Spleen (tissue), 11 donors: ENCODE data around the gene SPATS2. TPM values are rescaled to one million over a fixed set of nuclear protein-coding genes. Genes with fewer than 3 reads are reported as not detected.

Source experiments
- DNase-seq: peaks from one replicate; pipeline ENCODE4 v3.0.0-alpha.2; 2020
- H3K27ac ChIP-seq, 8 donors: fragments of 200-600 bp; sonication (generic) in 7 of 8; 1 replicate in 4 of 8; 2 replicates in 4 of 8; pipeline versions ENCODE4 v1.5.0 to v1.8.0; 2016 to 2021; ENCODE audit warnings: inconsistent platforms in 4 of 8, mild to moderate bottlenecking in 4 of 8, moderate library complexity in 1 of 8
- H3K27me3 ChIP-seq, 7 donors: fragments of 200-600 bp; sonication (generic) in 6 of 7; replicated peaks in 1 of 7; 1 replicate in 4 of 7; 2 replicates in 3 of 7; pipeline versions ENCODE4 v1.5.0 to v1.8.0; 2016 to 2021; ENCODE audit warnings: inconsistent platforms in 3 of 7, mild to moderate bottlenecking in 1 of 7
- H3K36me3 ChIP-seq, 6 donors: fragments of 200-600 bp; sonication (generic) in 5 of 6; 1 replicate in 4 of 6; 2 replicates in 2 of 6; pipeline versions ENCODE4 v1.5.0 to v1.8.0; 2016 to 2021; ENCODE audit warnings: inconsistent platforms in 2 of 6
- H3K4me1 ChIP-seq, 6 donors: fragments of 200-600 bp; sonication (generic) in 5 of 6; 1 replicate in 3 of 6; 2 replicates in 3 of 6; pipeline versions ENCODE4 v1.5.0 to v1.8.0; 2016 to 2021; ENCODE audit warnings: inconsistent platforms in 3 of 6
- H3K4me3 ChIP-seq, 8 donors: fragments of 200-600 bp; sonication (generic) in 7 of 8; 1 replicate in 4 of 8; 2 replicates in 4 of 8; pipeline versions ENCODE4 v1.5.0 to v1.8.0; 2016 to 2021; ENCODE audit warnings: inconsistent platforms in 4 of 8, mild to moderate bottlenecking in 4 of 8, moderate library complexity in 2 of 8
- H3K9me3 ChIP-seq, 8 donors: fragments of 200-600 bp; sonication (generic) in 7 of 8; 1 replicate in 4 of 8; 2 replicates in 4 of 8; pipeline versions ENCODE4 v1.5.0 to v1.8.0; 2016 to 2021; ENCODE audit warnings: inconsistent platforms in 4 of 8
- POLR2A ChIP-seq, 3 donors: fragments of 450-650 bp; IDR thresholded peaks; one replicate each; pipeline ENCODE4 v1.5.1; 2017; ENCODE audit warnings: antibody characterized with exemption in 3 of 3, mild to moderate bottlenecking in 1 of 3
- POLR2AphosphoS5 ChIP-seq, 3 donors: sonication (generic); formaldehyde crosslinking; IDR thresholded peaks; one replicate each; pipeline ENCODE4 v1.5.1; 2017; ENCODE audit warnings: antibody characterized with exemption in 3 of 3
- WGBS, 5 donors: extraction: QIAGEN DNeasy Blood & Tissue Kit in 3 of 5; methylation state at CpG; one replicate each; pipeline versions ENCODE4 v1.1.5 to v1.1.7; 2013 to 2018; 5-methylcytosine and 5-hydroxymethylcytosine counted together
- intact Hi-C: fragments of 100-400 bp; cut with DNase I; formaldehyde crosslinking; loops from one replicate; pipeline ENCODE4 v1.15.0; 2023; ENCODE audit warnings: low total_unique reads
- polyA plus RNA-seq, 3 donors: library from polyadenylated mRNA; stranded (reverse); fragments of 200-250 nt; gene quantifications; one replicate each; pipeline ENCODE4 v1.2.1, GENCODE V29; 2013
- total RNA-seq, 7 donors: library from RNA; depleted of rRNA in 3 of 7; stranded (reverse); fragments of >200 nt in 3 of 7; fragmentation: NEBNext Ultra II Directional in 4 of 7; extraction: Animal tissue kit (Norgen Biotek cat#: 25700) in 4 of 7; gene quantifications; one replicate each; pipeline versions ENCODE4 v1.1.0 to v1.2.1, GENCODE V29; 2016 to 2021
- TF ChIP-seq, protein P1 (sequence below), 11 experiments: fragments of 200-600 bp in 7 of 11; fragments of 450-650 bp in 4 of 11; sonication (generic) in 4 of 11; IDR thresholded peaks in 8 of 11; conservative IDR thresholded peaks in 3 of 11; 1 replicate in 7 of 11; 2 replicates in 4 of 11; pipeline versions ENCODE4 v1.4.0 to v1.8.0; 2016 to 2021; ENCODE audit warnings: antibody characterized with exemption in 11 of 11, inconsistent platforms in 4 of 11, mild to moderate bottlenecking in 1 of 11
- donor health status: healthy with polysubstance abuse.
- donor health status: DM: no; HTN: no; CAD: no; lungs with moderate emphysema.
- donor health status: DM: no; HTN: no; CAD: no.
- donor health status: Bipolar disorder and iron deficiency.
- donor health status: healthy.
- donor health status: DM: no; HTN: no; CAD: no.
- donor health status: DM: yes; HTN: yes; CAD: no.

Gene SPATS2
- total and polyA plus RNA-seq, 10 donors, result 7.1 to 27.0 (median 19.0) TPM

DNA sequence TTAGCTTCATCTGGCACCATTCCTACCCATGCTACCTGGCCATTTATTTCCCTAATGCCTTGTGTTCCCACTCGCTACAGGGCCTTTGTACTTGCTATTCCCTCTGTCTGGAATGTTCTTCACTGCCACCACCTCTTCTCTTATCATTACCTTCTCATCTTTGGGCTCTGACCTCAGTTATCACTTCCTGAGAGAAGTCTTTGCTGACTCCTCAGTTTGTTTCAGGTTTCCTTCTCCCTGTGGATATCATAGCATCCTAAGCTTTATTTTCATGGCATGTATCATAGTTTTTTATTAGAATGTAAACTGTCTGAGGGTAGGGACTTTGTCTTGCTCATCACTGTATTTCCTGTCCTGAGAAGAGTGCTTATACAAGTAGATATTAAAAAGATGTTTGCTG is 29.7 kb downstream of the SPATS2 start:
- H3K27ac ChIP-seq, result no peak overlapping the region
- no peaks in the 10 kb centered on the region for H3K9me3 ChIP-seq
- H3K27me3 ChIP-seq, result no peaks in the 10 kb centered on the region
- H3K36me3 ChIP-seq, result no peaks in the 10 kb centered on the region
- DNase-seq, result no peak
- WGBS, 5 donors, result 93 to 100% (median 100%) methylated on average over 1 of the region's 1 CpG
- H3K4me3 ChIP-seq, result no peak overlapping the region
- intact Hi-C loops, result no loop called here
- H3K4me1 ChIP-seq, result peaks cover 0 to 5% (median 0%) of the 10 kb centered on the region in 6 donors
- TF ChIP-seq POLR2AphosphoS5 (IDR thresholded peaks at IDR 0.05), result no peak

DNA sequence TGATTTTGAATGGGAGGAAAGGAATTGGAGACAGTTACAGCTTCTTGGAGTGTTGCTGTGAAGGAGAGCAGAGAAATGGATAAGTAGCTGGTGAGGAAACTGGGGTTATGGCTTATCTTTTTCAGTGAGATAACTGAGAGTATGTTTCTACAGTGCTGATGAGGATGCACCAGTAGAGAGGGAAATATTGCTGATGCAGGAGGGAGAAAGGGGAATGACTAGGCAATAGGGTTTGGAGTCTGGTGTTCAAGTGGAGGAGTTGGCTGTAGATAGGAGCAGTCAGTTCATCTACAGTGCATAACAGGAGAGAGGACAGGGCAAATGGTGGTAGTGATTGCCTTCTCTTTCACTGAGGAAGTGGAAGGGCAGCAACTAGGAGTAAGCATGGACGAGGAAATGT is 33.0 kb downstream of the SPATS2 start:
- WGBS, 5 donors, result 77 to 89% (median 81%) methylated on average over 1 of the region's 1 CpG

DNA sequence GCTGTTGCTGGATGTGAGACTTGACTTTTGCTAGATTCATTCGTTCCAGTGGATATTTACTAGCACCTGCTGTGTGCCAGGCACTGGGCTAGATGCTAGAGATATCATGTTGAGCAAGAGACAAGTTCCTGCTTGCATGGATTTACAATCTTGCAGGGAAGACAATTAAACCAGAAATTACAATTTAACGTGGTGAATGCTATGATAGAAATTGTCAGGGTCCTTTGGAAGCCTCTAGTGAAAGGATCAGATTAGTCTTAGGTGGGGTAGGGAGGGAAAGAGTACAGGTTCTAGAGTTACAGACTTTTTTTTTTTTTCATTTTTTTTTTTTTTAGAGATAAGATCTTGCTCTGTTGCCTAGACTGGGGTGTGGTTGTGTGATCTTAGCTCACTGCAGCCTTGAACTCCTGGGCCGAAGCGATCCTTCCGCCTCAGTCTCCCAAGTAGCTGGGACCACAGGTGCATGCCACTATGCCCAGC is 36.7 kb downstream of the SPATS2 start:
- TF ChIP-seq POLR2AphosphoS5 (IDR thresholded peaks at IDR 0.05), result no peak
- TF ChIP-seq POLR2A (IDR thresholded peaks at IDR 0.05), result no peak
- TF ChIP-seq, protein P1, sequence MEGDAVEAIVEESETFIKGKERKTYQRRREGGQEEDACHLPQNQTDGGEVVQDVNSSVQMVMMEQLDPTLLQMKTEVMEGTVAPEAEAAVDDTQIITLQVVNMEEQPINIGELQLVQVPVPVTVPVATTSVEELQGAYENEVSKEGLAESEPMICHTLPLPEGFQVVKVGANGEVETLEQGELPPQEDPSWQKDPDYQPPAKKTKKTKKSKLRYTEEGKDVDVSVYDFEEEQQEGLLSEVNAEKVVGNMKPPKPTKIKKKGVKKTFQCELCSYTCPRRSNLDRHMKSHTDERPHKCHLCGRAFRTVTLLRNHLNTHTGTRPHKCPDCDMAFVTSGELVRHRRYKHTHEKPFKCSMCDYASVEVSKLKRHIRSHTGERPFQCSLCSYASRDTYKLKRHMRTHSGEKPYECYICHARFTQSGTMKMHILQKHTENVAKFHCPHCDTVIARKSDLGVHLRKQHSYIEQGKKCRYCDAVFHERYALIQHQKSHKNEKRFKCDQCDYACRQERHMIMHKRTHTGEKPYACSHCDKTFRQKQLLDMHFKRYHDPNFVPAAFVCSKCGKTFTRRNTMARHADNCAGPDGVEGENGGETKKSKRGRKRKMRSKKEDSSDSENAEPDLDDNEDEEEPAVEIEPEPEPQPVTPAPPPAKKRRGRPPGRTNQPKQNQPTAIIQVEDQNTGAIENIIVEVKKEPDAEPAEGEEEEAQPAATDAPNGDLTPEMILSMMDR (IDR thresholded peaks at IDR 0.05 in 8 of 11, conservative IDR thresholded peaks at IDR 0.05 in 3 of 11), result no peak
- WGBS, 5 donors, result 69 to 78% (median 75%) methylated on average over 5 of the region's 5 CpGs
- Histone ChIP-seq H3K9me3 (no peaks in the 10 kb centered on the region), H3K27me3 (no peaks in the 10 kb centered on the region), H3K36me3 (no peaks in the 10 kb centered on the region), H3K4me1 (no peaks in the 10 kb centered on the region), H3K4me3 (no peak overlapping the region), H3K27ac (no peak overlapping the region)
- DNase-seq, result no peak
- intact Hi-C loops, result no loop called here

More for the DNA sequence above, 33.0 kb downstream of the SPATS2 start:
- TF ChIP-seq, protein P1 (IDR thresholded peaks at IDR 0.05 in 8 of 11, conservative IDR thresholded peaks at IDR 0.05 in 3 of 11), result no peak
- TF ChIP-seq POLR2A (IDR thresholded peaks at IDR 0.05) (no peak), POLR2AphosphoS5 (IDR thresholded peaks at IDR 0.05) (no peak)
- intact Hi-C loops, result no loop called here
- Histone ChIP-seq H3K27ac (no peak overlapping the region), H3K9me3 (no peaks in the 10 kb centered on the region), H3K36me3 (no peaks in the 10 kb centered on the region), H3K4me3 (no peak overlapping the region), H3K27me3 (no peaks in the 10 kb centered on the region), H3K4me1 (peaks cover 0 to 5% (median 0%) of the 10 kb centered on the region in 6 donors)
- no peak for DNase-seq

DNA sequence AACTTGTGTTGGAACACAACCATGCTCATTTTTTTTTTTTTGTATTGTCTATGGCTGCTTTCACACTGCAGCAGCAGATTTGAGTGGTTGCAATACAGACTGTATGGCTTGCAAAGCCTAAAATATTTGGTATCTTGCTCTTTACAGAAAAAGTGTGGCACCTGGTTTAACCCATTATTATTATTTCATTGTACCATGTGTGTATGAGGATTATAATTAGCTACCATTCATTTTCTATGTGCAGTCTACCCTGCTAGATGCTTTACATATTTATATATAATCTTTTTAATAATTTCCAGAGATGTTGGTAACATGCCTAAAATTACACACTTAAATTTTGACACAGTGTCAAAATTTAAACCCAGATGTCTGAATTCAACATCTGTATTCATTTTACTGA is 37.7 kb downstream of the SPATS2 start:
- intact Hi-C loops, result no loop called here
- H3K4me3 ChIP-seq, result no peak overlapping the region
- no peak for DNase-seq
- H3K4me1 ChIP-seq, result no peaks in the 10 kb centered on the region
- no peak overlapping the region for H3K27ac ChIP-seq
- TF ChIP-seq, protein P1 (IDR thresholded peaks at IDR 0.05 in 8 of 11, conservative IDR thresholded peaks at IDR 0.05 in 3 of 11), result no peak
- TF ChIP-seq POLR2A (IDR thresholded peaks at IDR 0.05), result no peak
- TF ChIP-seq POLR2AphosphoS5 (IDR thresholded peaks at IDR 0.05), result no peak
- no peaks in the 10 kb centered on the region for H3K27me3 ChIP-seq
- no peaks in the 10 kb centered on the region for H3K9me3 ChIP-seq
- no peaks in the 10 kb centered on the region for H3K36me3 ChIP-seq

DNA sequence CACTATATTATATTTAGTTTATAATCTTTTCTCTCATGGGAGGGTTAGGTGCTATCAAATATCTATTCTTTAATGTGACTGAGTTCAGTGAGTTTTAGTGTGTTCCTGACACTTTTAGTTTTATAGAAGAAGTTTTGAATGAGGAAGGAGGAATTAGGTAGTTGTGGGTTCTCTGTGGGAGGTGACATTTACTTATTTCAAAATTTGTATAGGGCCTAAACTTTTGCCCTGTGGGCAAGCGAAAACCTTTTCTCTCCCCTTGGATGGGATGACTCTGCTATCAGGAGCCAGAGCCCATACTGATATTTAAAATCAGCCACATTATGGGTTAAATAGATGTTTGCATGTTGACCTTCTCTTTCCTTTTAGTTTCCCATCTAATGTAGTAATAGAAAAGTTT is 43.6 kb downstream of the SPATS2 start:
- Histone ChIP-seq H3K9me3 (no peaks in the 10 kb centered on the region), H3K27me3 (no peaks in the 10 kb centered on the region), H3K4me3 (no peak overlapping the region), H3K4me1 (no peaks in the 10 kb centered on the region), H3K36me3 (no peaks in the 10 kb centered on the region), H3K27ac (no peak overlapping the region)
- DNase-seq, result no peak
- TF ChIP-seq, protein P1 (IDR thresholded peaks at IDR 0.05 in 8 of 11, conservative IDR thresholded peaks at IDR 0.05 in 3 of 11), result no peak
- no peak for TF ChIP-seq POLR2A (IDR thresholded peaks at IDR 0.05)
- TF ChIP-seq POLR2AphosphoS5 (IDR thresholded peaks at IDR 0.05), result no peak
- 60 to 77% (median 71%) methylated on average over 1 of the region's 1 CpG for WGBS, 5 donors
- intact Hi-C loops, result no loop called here
